Measurements from ENCODE around the gene METTL27.
"Not testable (repeated sequence)": the region's sequence is repeated elsewhere in the genome, so short reads cannot be mapped to it uniquely, and the experiment has no call there.

Gene METTL27

GRCh38 chr7:73885975-73886798, 43.9 kb upstream of the METTL27 start:
- CTCF ChIA-PET: interaction anchor here (1.1 to 3.2 kb wide), 5 partner anchors 8 to 140 kb away, joined by 3 to 22 read pairs (median 4); no protein-coding TSS in a partner anchor

GRCh38 chr7:73885433-73885974, 43.2 kb upstream of the METTL27 start:
- ChIA-PET CTCF (interaction anchor here (1.1 to 3.2 kb wide), 6 partner anchors 8 to 141 kb away, joined by 3 to 22 read pairs (median 4); no protein-coding TSS in a partner anchor), POLR2A (no interaction called here)
- TF ChIP-seq CTCF (IDR thresholded peaks at IDR 0.05; ENCODE audit: insufficient read depth, low read length, missing control alignments): no peak
- no peak for DNase-seq (ENCODE audit: low read depth, low spot score)
- H3K4me3 ChIP-seq (ENCODE audit: low read depth, low read length): no peak overlapping the region

More at GRCh38 chr7:73885975-73886798, 43.9 kb upstream of the METTL27 start:
- no peak overlapping the region for H3K4me3 ChIP-seq (ENCODE audit: low read depth, low read length)
- POLR2A ChIA-PET: interaction anchor here (0.7 kb wide), 1 partner anchor 103 kb away, joined by 3 read pairs; no protein-coding TSS in a partner anchor
- TF ChIP-seq CTCF (IDR thresholded peaks at IDR 0.05; ENCODE audit: insufficient read depth, low read length, missing control alignments): no peak
- DNase-seq (ENCODE audit: low read depth, low spot score): no peak

GRCh38 chr7:73884867-73885422, 42.6 kb upstream of the METTL27 start:
- POLR2A ChIA-PET; DNase-seq (ENCODE audit: low read depth, low spot score); H3K4me3 ChIP-seq (ENCODE audit: low read depth, low read length): not testable (repeated sequence)
- CTCF ChIA-PET: interaction anchor here (1.3 to 3.2 kb wide), 5 partner anchors 9 to 141 kb away, joined by 3 to 22 read pairs (median 4); no protein-coding TSS in a partner anchor

- CTCF ChIA-PET: interaction anchor here (1.0 to 3.8 kb wide), 5 partner anchors 10 to 144 kb away, joined by 3 to 27 read pairs (median 4); no protein-coding TSS in a partner anchor
- POLR2A ChIA-PET: interaction anchor here (0.7 to 1.1 kb wide), 2 partner anchors 13 to 130 kb away, joined by 3 to 4 read pairs; no protein-coding TSS in a partner anchor
- H3K4me3 ChIP-seq (ENCODE audit: low read depth, low read length): no peak overlapping the region
- no peak for DNase-seq (ENCODE audit: low read depth, low spot score)
- TF ChIP-seq CTCF (IDR thresholded peaks at IDR 0.05; ENCODE audit: insufficient read depth, low read length, missing control alignments): no peak
Measured at GRCh38 chr7:73882047-73882402, 39.7 kb upstream of the METTL27 start.

GRCh38 chr7:73881352-73882046, 39.2 kb upstream of the METTL27 start:
- ChIA-PET CTCF (interaction anchor here (0.8 to 3.8 kb wide), 7 partner anchors 11 to 519 kb away, joined by 3 to 27 read pairs (median 4); no protein-coding TSS in a partner anchor), POLR2A (interaction anchor here (0.7 kb wide), 1 partner anchor 131 kb away, joined by 3 read pairs; no protein-coding TSS in a partner anchor)
- no peak for TF ChIP-seq CTCF (IDR thresholded peaks at IDR 0.05; ENCODE audit: insufficient read depth, low read length, missing control alignments)
- no peak overlapping the region for H3K4me3 ChIP-seq (ENCODE audit: low read depth, low read length)
- DNase-seq (ENCODE audit: low read depth, low spot score): no peak

- DNase-seq (ENCODE audit: low read depth, low spot score): no peak
- ChIA-PET CTCF (interaction anchor here (0.8 to 3.8 kb wide), 7 partner anchors 9 to 520 kb away, joined by 3 to 27 read pairs (median 4); no protein-coding TSS in a partner anchor), POLR2A (interaction anchor here (0.6 kb wide), 1 partner anchor 262 kb away, joined by 4 read pairs; no protein-coding TSS in a partner anchor)
- TF ChIP-seq CTCF (IDR thresholded peaks at IDR 0.05; ENCODE audit: insufficient read depth, low read length, missing control alignments): no peak
- no peak overlapping the region for H3K4me3 ChIP-seq (ENCODE audit: low read depth, low read length)
Measured at GRCh38 chr7:73880755-73881328, 38.5 kb upstream of the METTL27 start.

Measured in AG04449 (cell line).